ENCODE measurements around the gene PRSS2. TPM values are rescaled to one million over a fixed set of nuclear protein-coding genes. Genes with fewer than 3 reads are reported as not detected.
"Not testable (repeated sequence)": the region's sequence is repeated elsewhere in the genome, so short reads cannot be mapped to it uniquely, and the experiment has no call there.

PRSS2 gene
- total and polyA plus RNA-seq, 9 of the 15 experiments (the other 6 are each of a cell fraction or from before 2014, with no cell fraction given): 1.3 to 23.9 (median 3.8) TPM

GRCh38 chr7:142776206-142776844 is 5.6 kb downstream of the PRSS2 start:
- no peak for FAIRE-seq

GRCh38 chr7:142776845-142777225 is 6.1 kb downstream of the PRSS2 start:
- H3K79me2 ChIP-seq (ENCODE audit: control insufficient read depth, insufficient read depth, low read length); H3K9me3 ChIP-seq (replicated peaks; ENCODE audit: control insufficient read depth, insufficient read depth, low read depth, low read length); POLR2A ChIA-PET; H3K4me1 ChIP-seq (replicated peaks in 1 of 2; ENCODE audit: control insufficient read depth in 2 of 2, insufficient read depth in 2 of 2, low read length in 2 of 2); DNase-seq (ENCODE audit: extremely low read depth in 1 of 4, low spot score in 3 of 4); H4K20me1 ChIP-seq (replicated peaks; ENCODE audit: control insufficient read depth, insufficient read depth, low read length); H3K9me1 ChIP-seq (ENCODE audit: control insufficient read depth, insufficient read depth, low read length); intact Hi-C loops (cut with micrococcal nuclease); ATAC-seq; BruUV-seq (replicated peaks); H3K4me2 ChIP-seq (ENCODE audit: insufficient read depth, low read length); H3K36me3 ChIP-seq (ENCODE audit: control insufficient read depth, insufficient read depth, low read length); H2AFZ ChIP-seq (ENCODE audit: low read depth, low read length); H3K4me3 ChIP-seq; H3K9ac ChIP-seq (ENCODE audit: insufficient read depth in 1 of 2, low read depth in 2 of 2, low read length in 2 of 2); FAIRE-seq; H3K27ac ChIP-seq (ENCODE audit: extremely low read depth, low read depth, low read length): not testable (repeated sequence)
- peaks cover 3 to 41% of the 10 kb centered on the region in 2 experiments; a peak in 4 of 5 replicates for H3K27me3 ChIP-seq (ENCODE audit: control insufficient read depth in 2 of 2, insufficient read depth in 2 of 2, low read length in 2 of 2)
- in situ Hi-C loops (cut with MboI): loop anchor here (25.0 kb wide), 1 partner anchor 140 kb away; no protein-coding TSS in a partner anchor
- 15% methylated on average over 2 of the region's 2 CpGs for WGBS (ENCODE audit: insufficient coverage, low coverage, missing lambda C conversion rate)
- CTCF ChIA-PET (ENCODE audit: low intra/inter-chr PET ratio): interaction anchor here (0.6 kb wide), 1 partner anchor 240 kb away, joined by 3 read pairs; no protein-coding TSS in a partner anchor

More at GRCh38 chr7:142776206-142776844, 5.6 kb downstream of the PRSS2 start:
- 13% methylated on average over 9 of the region's 9 CpGs for WGBS (ENCODE audit: insufficient coverage, low coverage, missing lambda C conversion rate)
- Histone ChIP-seq H4K20me1 (replicated peaks; ENCODE audit: control insufficient read depth, insufficient read depth, low read length) (no peaks in the 10 kb centered on the region; the same call in 1 of the 2 replicates), H3K9me3 (replicated peaks; ENCODE audit: control insufficient read depth, insufficient read depth, low read depth, low read length) (no peaks in the 10 kb centered on the region), H3K4me1 (replicated peaks in 1 of 2; ENCODE audit: control insufficient read depth in 2 of 2, insufficient read depth in 2 of 2, low read length in 2 of 2) (no peaks in the 10 kb centered on the region; a peak in 1 of 5 replicates), H3K27ac (ENCODE audit: extremely low read depth, low read depth, low read length) (no peak overlapping the region), H3K79me2 (ENCODE audit: control insufficient read depth, insufficient read depth, low read length) (no peaks in the 10 kb centered on the region), H3K4me3 (no peak overlapping the region), H3K9me1 (ENCODE audit: control insufficient read depth, insufficient read depth, low read length) (no peaks in the 10 kb centered on the region), H2AFZ (ENCODE audit: low read depth, low read length) (no peak overlapping the region), H3K4me2 (ENCODE audit: insufficient read depth, low read length) (no peak overlapping the region), H3K27me3 (ENCODE audit: control insufficient read depth in 2 of 2, insufficient read depth in 2 of 2, low read length in 2 of 2) (peaks cover 3 to 45% of the 10 kb centered on the region in 2 experiments; a peak in 4 of 5 replicates), H3K9ac (ENCODE audit: insufficient read depth in 1 of 2, low read depth in 2 of 2, low read length in 2 of 2) (no peak overlapping the region), H3K36me3 (ENCODE audit: control insufficient read depth, insufficient read depth, low read length) (no peaks in the 10 kb centered on the region)
- ATAC-seq (no peak), DNase-seq (ENCODE audit: extremely low read depth in 1 of 4, low spot score in 3 of 4) (no peak)
- ChIA-PET CTCF (ENCODE audit: low intra/inter-chr PET ratio) (no interaction called here), POLR2A (no interaction called here)
- BruUV-seq (replicated peaks): no TSS peak
- TF ChIP-seq FOSL1 (tag; conservative IDR thresholded peaks at IDR 0.05) (peak; percentile 80), MBD1 (CRISPR knock-in tag; IDR thresholded peaks at IDR 0.05) (no peak), ATF3 (IDR thresholded peaks at IDR 0.05) (peak; percentile 21; the same call in 1 of the 2 replicates), ATF3 (CRISPR knock-in tag; conservative IDR thresholded peaks at IDR 0.05) (no peak), CBFA2T2 (conservative IDR thresholded peaks at IDR 0.05) (0 out of 2 replicates have a peak, but pooled peaks have one; percentile 15), CBFA2T3 (IDR thresholded peaks at IDR 0.05) (peak; percentile 24; the same call in 1 of the 2 replicates), JUND (IDR thresholded peaks at IDR 0.05; ENCODE audit: borderline replicate concordance, low read depth, low read length) (0 out of 2 replicates have a peak, but pooled peaks have one; percentile 8), JUND (tag; IDR thresholded peaks at IDR 0.05; ENCODE audit: borderline replicate concordance, low read depth, low read length) (no peak), ZBTB1 (CRISPR knock-in tag; IDR thresholded peaks at IDR 0.05; ENCODE audit: borderline replicate concordance, low read depth) (0 out of 2 replicates have a peak, but pooled peaks have one; percentile 33), NCOA2 (IDR thresholded peaks at IDR 0.05; ENCODE audit: partially characterized antibody in 2 of 2) (no peak)
- in situ Hi-C loops (cut with MboI) (loop anchor here (25.0 kb wide), 1 partner anchor 139 kb away; no protein-coding TSS in a partner anchor), intact Hi-C loops (cut with micrococcal nuclease) (no loop called here)

All from K562 (cell line).